BJ (cell line): ENCODE measurements around the gene FERMT1. TPM values are rescaled to one million over a fixed set of nuclear protein-coding genes. Genes with fewer than 3 reads are reported as not detected.

Experiments
- CTCF ChIA-PET: fragments of 350-600 bp; formaldehyde crosslinking; extraction: SDS; loops from one replicate; lab custom pipeline; 2021; ENCODE audit warnings: antibody characterized with exemption, inconsistent platforms; lab: Yijun Ruan, JAX
- POLR2A ChIA-PET: fragments of 300-600 bp; sonication (Branson Sonifier 250); formaldehyde crosslinking; extraction: SDS; loops from one replicate; lab custom pipeline; 2021; ENCODE audit warnings: antibody characterized with exemption; lab: Charles Lee
- DNase-seq: peaks from one replicate; pipeline ENCODE4 v3.0.0-alpha.2; 2011; ENCODE audit warnings: low read depth
- H3K27me3 ChIP-seq: 2 replicates; pipeline ENCODE4 v1.6.0; 2011; ENCODE audit warnings: low read length; ENCODE audit not compliant: control insufficient read depth, insufficient read depth
- H3K36me3 ChIP-seq: 2 replicates; pipeline ENCODE4 v1.5.1; 2011; ENCODE audit warnings: low read length; ENCODE audit not compliant: control insufficient read depth, insufficient read depth
- H3K4me3 ChIP-seq: 2 replicates; pipeline ENCODE4 v1.5.1; 2011; ENCODE audit warnings: low read depth, mild to moderate bottlenecking, control low read depth, low read length
- polyA minus RNA-seq: library from RNA; depleted of rRNA, polyadenylated mRNA; stranded (reverse); fragments of >200 nt; gene quantifications from 2 replicates; pipeline ENCODE4 v1.2.3, GENCODE V29; 2011; rRNA and poly(A)+ RNA removed
- polyA plus RNA-seq: library from polyadenylated mRNA; depleted of rRNA; stranded (reverse); fragments of >200 nt; gene quantifications from 2 replicates; pipeline ENCODE4 v1.2.3, GENCODE V29; 2011; rRNA removed
- TF ChIP-seq, protein P1 (sequence below): IDR thresholded peaks from 2 replicates; pipeline ENCODE4 v1.5.1; 2011; ENCODE audit warnings: low read depth, mild to moderate bottlenecking, control low read depth, inconsistent platforms, low read length, moderate library complexity; ENCODE audit not compliant: insufficient read depth

The FERMT1 gene, protein sequence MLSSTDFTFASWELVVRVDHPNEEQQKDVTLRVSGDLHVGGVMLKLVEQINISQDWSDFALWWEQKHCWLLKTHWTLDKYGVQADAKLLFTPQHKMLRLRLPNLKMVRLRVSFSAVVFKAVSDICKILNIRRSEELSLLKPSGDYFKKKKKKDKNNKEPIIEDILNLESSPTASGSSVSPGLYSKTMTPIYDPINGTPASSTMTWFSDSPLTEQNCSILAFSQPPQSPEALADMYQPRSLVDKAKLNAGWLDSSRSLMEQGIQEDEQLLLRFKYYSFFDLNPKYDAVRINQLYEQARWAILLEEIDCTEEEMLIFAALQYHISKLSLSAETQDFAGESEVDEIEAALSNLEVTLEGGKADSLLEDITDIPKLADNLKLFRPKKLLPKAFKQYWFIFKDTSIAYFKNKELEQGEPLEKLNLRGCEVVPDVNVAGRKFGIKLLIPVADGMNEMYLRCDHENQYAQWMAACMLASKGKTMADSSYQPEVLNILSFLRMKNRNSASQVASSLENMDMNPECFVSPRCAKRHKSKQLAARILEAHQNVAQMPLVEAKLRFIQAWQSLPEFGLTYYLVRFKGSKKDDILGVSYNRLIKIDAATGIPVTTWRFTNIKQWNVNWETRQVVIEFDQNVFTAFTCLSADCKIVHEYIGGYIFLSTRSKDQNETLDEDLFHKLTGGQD
- polyA plus RNA-seq (0.53 and 1.1 TPM in 2 replicates), polyA minus RNA-seq (0.19 and 0.21 TPM in 2 replicates)

DNA sequence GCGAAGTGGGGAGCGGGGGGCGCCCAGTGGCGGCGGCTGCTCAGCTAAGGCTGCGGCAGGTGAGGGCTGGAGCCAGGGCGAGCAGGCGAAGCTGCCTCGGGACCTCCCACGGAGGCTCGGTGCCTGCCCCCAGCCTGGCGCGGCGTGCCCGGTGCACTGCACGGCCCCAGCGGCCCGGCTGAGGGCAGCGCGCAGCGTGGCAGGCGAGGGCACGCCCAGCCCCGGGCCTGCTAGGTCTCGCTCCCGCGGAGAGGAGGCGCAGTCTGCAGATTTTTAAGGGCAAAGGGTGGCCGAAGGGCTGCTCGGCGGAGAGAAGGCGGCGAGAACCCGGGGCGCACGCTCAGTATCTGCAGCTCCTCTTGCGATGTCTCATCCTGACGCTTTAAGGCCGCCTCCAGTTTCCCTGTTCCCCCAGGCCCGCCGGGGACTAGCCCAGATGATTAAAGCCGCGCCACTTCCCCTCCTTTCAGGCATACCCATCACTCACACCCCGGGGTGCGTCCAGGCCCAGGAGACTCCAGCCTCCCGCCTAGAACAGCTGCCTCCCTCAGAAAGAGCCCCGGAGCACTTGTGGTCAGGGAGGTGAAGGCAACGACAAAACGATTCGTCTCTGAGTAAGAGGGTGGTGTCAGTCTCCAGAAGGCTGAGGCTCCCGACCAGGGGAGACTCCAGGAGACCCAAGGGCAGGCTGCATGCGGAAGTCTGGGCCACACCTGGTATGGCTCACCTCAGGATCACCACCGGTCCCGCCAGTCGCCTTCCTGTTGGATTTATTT, at the start of gene FERMT1:
Gene FERMT1, minus strand, starts transcription at position 158 of the 776 bp plus-strand sequence. CDS start 3,476 bp downstream, outside the sequence.
- no peak for DNase-seq
- ChIA-PET CTCF (interaction anchor here (1.7 kb wide), 1 partner anchor 594 kb away, joined by 4 read pairs; no protein-coding TSS in a partner anchor), POLR2A (no interaction called here)

DNA sequence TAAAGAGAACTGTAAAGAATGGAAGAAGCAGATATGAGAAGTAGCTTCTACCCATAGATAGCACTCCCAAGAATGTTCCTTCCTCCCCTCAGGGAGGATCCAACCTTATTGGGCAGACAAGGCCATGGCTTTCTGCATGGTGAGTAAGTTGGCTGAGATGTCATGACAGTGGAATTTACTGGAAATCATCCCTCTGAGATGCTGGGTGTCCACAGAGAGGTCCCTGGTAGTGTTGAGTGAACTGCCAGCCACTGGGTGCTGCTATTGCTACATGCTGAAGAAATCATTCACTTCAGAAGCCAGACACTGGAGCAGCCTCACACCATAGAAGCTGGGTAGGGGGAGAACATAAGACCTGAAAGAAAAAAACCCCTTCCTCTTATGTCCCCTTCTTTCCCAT, 46.4 kb upstream of the FERMT1 start:
- no peak overlapping the region for H3K4me3 ChIP-seq
- H3K36me3 ChIP-seq, result no peaks in the 10 kb centered on the region
- DNase-seq, result no peak
- CTCF ChIA-PET, result interaction anchor here (1.2 kb wide), 1 partner anchor 8 kb away, joined by 5 read pairs; no protein-coding TSS in a partner anchor
- POLR2A ChIA-PET, result no interaction called here
- TF ChIP-seq, protein P1, sequence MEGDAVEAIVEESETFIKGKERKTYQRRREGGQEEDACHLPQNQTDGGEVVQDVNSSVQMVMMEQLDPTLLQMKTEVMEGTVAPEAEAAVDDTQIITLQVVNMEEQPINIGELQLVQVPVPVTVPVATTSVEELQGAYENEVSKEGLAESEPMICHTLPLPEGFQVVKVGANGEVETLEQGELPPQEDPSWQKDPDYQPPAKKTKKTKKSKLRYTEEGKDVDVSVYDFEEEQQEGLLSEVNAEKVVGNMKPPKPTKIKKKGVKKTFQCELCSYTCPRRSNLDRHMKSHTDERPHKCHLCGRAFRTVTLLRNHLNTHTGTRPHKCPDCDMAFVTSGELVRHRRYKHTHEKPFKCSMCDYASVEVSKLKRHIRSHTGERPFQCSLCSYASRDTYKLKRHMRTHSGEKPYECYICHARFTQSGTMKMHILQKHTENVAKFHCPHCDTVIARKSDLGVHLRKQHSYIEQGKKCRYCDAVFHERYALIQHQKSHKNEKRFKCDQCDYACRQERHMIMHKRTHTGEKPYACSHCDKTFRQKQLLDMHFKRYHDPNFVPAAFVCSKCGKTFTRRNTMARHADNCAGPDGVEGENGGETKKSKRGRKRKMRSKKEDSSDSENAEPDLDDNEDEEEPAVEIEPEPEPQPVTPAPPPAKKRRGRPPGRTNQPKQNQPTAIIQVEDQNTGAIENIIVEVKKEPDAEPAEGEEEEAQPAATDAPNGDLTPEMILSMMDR, result no peak
- no peaks in the 10 kb centered on the region for H3K27me3 ChIP-seq

More for the DNA sequence above, at the start of gene FERMT1:
- Histone ChIP-seq H3K4me3 (peak within 1 kb of the TSS; percentile 42), H3K36me3 (no peaks in the 10 kb centered on the region), H3K27me3 (no peaks in the 10 kb centered on the region; the same call in 1 of the 2 replicates)
- TF ChIP-seq, protein P1, result 0 out of 2 replicates have a peak, but pooled peaks have one; percentile 26

DNA sequence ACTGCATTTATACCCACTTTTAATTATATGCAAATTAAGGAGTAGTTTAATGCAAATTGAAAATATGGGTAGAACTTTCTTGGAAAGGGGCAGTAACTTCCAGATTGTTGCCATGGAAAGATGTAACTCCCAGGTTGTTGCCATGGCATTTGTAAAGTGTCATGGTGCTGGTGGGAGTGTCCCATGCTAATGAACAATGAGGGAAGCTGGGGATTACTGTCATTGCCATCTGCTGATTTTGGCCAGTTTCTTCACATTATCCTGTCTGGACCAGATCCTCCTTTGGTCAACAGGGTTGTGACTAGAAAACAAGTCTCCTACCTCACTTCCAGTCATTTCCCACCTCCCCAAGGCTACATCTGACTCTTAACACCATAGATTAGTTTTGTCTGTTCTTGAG, 45.4 kb upstream of the FERMT1 start:
- Histone ChIP-seq H3K36me3 (no peaks in the 10 kb centered on the region), H3K4me3 (no peak overlapping the region), H3K27me3 (no peaks in the 10 kb centered on the region)
- ChIA-PET POLR2A (no interaction called here), CTCF (interaction anchor here (1.2 kb wide), 1 partner anchor 9 kb away, joined by 5 read pairs; no protein-coding TSS in a partner anchor)
- TF ChIP-seq, protein P1, result no peak
- no peak for DNase-seq

DNA sequence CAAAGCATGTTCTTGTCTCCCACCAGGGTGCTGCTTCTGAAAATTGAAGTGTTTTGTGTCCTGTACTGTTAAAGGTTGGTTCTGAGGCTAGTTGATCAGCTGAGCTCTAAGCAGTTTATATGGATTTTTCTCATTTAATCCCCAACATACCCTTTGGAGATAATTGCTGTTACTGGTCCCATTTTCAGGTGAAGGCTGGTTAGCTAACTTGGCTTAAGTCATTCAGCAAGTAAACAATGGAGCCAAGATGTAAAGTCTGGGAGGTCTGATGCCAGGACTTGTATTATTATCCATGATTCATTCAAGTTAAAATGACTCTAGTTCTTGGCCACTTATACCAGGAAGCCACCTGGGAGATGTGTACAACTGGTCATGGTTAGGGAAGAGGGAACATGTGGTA, 42.5 kb upstream of the FERMT1 start:
- CTCF ChIA-PET, result no interaction called here
- POLR2A ChIA-PET, result no interaction called here
- Histone ChIP-seq H3K4me3 (no peak overlapping the region), H3K27me3 (no peaks in the 10 kb centered on the region), H3K36me3 (no peaks in the 10 kb centered on the region)
- no peak for DNase-seq
- TF ChIP-seq, protein P1, result no peak
